ENCODE results near the gene ABCC6.
"Not testable (repeated sequence)": the region's sequence is repeated elsewhere in the genome, so short reads cannot be mapped to it uniquely, and the experiment has no call there.

Gene ABCC6

DNA sequence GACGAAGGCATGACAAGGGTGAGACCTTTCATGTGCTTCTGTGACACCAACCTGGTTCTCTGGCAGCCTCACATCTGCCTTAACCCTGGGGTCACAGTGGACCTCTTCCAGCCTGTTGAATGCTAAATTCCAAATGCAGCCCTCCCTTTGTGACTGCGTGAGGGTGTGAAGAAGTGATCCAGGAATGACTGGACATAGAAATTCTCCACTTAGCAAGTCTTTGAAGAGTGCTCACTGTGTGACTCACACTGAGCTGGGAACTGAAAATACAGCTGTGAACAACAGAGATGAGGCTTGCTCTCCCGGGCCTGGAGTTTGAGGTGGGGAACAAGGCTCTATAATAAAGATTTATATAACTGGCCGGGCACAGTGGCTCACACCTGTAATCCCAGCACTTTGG is 23.9 kb downstream of the ABCC6 start:
- WGBS, 2 donors (ENCODE audit: extremely low coverage in 2 of 2, insufficient read length in 2 of 2, insufficient replicate concordance in 1 of 2): no CpG with 5 or more reads among the region's 4 CpGs
- not testable (repeated sequence) for H2BK12ac ChIP-seq (ENCODE audit: low read length); H3K9me3 ChIP-seq (replicated peaks in 1 of 2; ENCODE audit: control insufficient read depth in 2 of 2, insufficient read depth in 1 of 2, low read depth in 1 of 2, low read length in 2 of 2)

DNA sequence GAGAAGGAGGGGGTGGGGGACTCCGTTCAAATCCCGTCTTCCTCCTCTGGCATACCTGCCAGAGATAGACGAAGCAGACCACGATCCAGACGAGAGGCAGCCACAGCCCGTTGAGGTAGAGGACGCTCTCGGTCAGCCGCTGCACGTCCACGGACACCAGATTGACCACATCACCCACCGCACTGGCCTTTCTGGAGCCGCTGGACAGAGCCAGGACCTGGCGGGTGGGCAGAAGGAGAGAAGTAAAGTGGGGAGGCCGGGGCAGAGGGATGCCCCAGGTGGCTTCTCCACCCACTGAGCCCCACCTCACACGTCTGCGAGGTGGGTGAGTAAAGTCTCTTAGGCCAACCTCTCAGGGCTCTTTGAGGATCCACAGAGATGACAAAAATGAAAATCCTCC is 25.3 kb downstream of the ABCC6 start:
- Histone ChIP-seq H2AK5ac (ENCODE audit: low read depth, low read length) (no peak overlapping the region), H2BK5ac (ENCODE audit: low read length) (no peak overlapping the region), H3K36me3 (replicated peaks in 1 of 2; ENCODE audit: control insufficient read depth in 2 of 2, insufficient read depth in 2 of 2, low read length in 2 of 2) (no peaks in the 10 kb centered on the region), H3K4me1 (ENCODE audit: control insufficient read depth in 2 of 2, insufficient read depth in 1 of 2, low read depth in 1 of 2, low read length in 2 of 2) (no peaks in the 10 kb centered on the region), H3K27me3 (ENCODE audit: control insufficient read depth in 3 of 3, insufficient read depth in 3 of 3, low read depth in 1 of 3, low read length in 3 of 3) (no peaks in the 10 kb centered on the region), H3K14ac (ENCODE audit: low read length) (no peak overlapping the region), H3K9me3 (replicated peaks in 1 of 2; ENCODE audit: control insufficient read depth in 2 of 2, insufficient read depth in 1 of 2, low read depth in 1 of 2, low read length in 2 of 2) (no peaks in the 10 kb centered on the region), H2BK15ac (ENCODE audit: low read length) (no peak overlapping the region), H2BK120ac (ENCODE audit: low read depth, low read length) (no peak overlapping the region), H3K4ac (ENCODE audit: low read length) (no peak overlapping the region), H2BK12ac (ENCODE audit: low read length) (no peak overlapping the region), H4K91ac (ENCODE audit: low read depth, low read length, poor library complexity) (no peak overlapping the region), H2AFZ (ENCODE audit: low read length) (no peak overlapping the region), H3K27ac (replicated peaks; ENCODE audit: low read length) (no peak overlapping the region), H4K8ac (ENCODE audit: low read depth, low read length) (no peak overlapping the region), H3K4me3 (ENCODE audit: low read length in 2 of 2) (no peak overlapping the region), H3K4me2 (ENCODE audit: insufficient read depth, low read length, poor library complexity, severe bottlenecking) (no peak overlapping the region), H3K79me1 (ENCODE audit: low read depth, low read length) (no peaks in the 10 kb centered on the region), H3K9ac (ENCODE audit: low read depth, low read length, poor library complexity) (no peak overlapping the region), H3K18ac (ENCODE audit: low read length) (no peak overlapping the region), H3K23ac (ENCODE audit: low read depth, low read length, poor library complexity) (no peak overlapping the region)
- WGBS, 2 donors (ENCODE audit: extremely low coverage in 2 of 2, insufficient read length in 2 of 2, insufficient replicate concordance in 1 of 2): no CpG with 5 or more reads among the region's 17 CpGs
- DNase-seq (ENCODE audit: low spot score): no peak

More for the DNA sequence above, 23.9 kb downstream of the ABCC6 start:
- H2AFZ ChIP-seq (ENCODE audit: low read length); H3K4ac ChIP-seq (ENCODE audit: low read length); H2BK15ac ChIP-seq (ENCODE audit: low read length); H3K27ac ChIP-seq (replicated peaks; ENCODE audit: low read length); H3K23ac ChIP-seq (ENCODE audit: low read depth, low read length, poor library complexity); H4K91ac ChIP-seq (ENCODE audit: low read depth, low read length, poor library complexity); H4K8ac ChIP-seq (ENCODE audit: low read depth, low read length); H3K4me2 ChIP-seq (ENCODE audit: insufficient read depth, low read length, poor library complexity, severe bottlenecking); H3K18ac ChIP-seq (ENCODE audit: low read length); H3K27me3 ChIP-seq (ENCODE audit: control insufficient read depth in 3 of 3, insufficient read depth in 3 of 3, low read depth in 1 of 3, low read length in 3 of 3); H3K9ac ChIP-seq (ENCODE audit: low read depth, low read length, poor library complexity); H3K36me3 ChIP-seq (replicated peaks in 1 of 2; ENCODE audit: control insufficient read depth in 2 of 2, insufficient read depth in 2 of 2, low read length in 2 of 2); H2BK5ac ChIP-seq (ENCODE audit: low read length); H3K14ac ChIP-seq (ENCODE audit: low read length); H3K4me3 ChIP-seq (ENCODE audit: low read length in 2 of 2); H3K4me1 ChIP-seq (ENCODE audit: control insufficient read depth in 2 of 2, insufficient read depth in 1 of 2, low read depth in 1 of 2, low read length in 2 of 2); H2AK5ac ChIP-seq (ENCODE audit: low read depth, low read length); DNase-seq (ENCODE audit: low spot score); H2BK120ac ChIP-seq (ENCODE audit: low read depth, low read length); H3K79me1 ChIP-seq (ENCODE audit: low read depth, low read length): not testable (repeated sequence)

DNA sequence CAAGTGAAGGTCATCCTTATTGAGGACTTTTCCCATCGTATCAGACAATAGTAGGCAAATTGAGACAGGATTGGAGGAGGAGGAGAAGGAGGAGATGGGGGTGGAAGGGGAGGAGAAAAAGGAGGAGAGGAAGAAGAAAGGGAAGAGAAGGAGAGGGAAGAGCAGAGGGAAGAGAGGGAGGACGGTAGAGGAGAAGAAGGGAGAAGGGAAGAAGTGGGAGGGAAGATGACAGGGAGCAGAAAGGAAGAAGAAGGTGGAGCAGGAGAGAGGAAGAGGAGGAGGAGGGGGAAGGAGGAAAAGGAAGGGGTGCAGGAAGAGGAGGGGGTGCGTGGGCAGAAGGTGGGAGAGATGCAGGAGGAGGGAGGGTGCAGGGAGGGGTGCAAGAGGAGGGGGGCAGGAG is 26.0 kb downstream of the ABCC6 start:
- Histone ChIP-seq H2BK12ac (ENCODE audit: low read length) (no peak overlapping the region), H2AFZ (ENCODE audit: low read length) (no peak overlapping the region), H3K23ac (ENCODE audit: low read depth, low read length, poor library complexity) (no peak overlapping the region), H2BK15ac (ENCODE audit: low read length) (no peak overlapping the region), H3K18ac (ENCODE audit: low read length) (no peak overlapping the region), H3K9me3 (replicated peaks in 1 of 2; ENCODE audit: control insufficient read depth in 2 of 2, insufficient read depth in 1 of 2, low read depth in 1 of 2, low read length in 2 of 2) (no peaks in the 10 kb centered on the region), H3K9ac (ENCODE audit: low read depth, low read length, poor library complexity) (no peak overlapping the region), H3K79me1 (ENCODE audit: low read depth, low read length) (no peaks in the 10 kb centered on the region), H3K4me1 (ENCODE audit: control insufficient read depth in 2 of 2, insufficient read depth in 1 of 2, low read depth in 1 of 2, low read length in 2 of 2) (no peaks in the 10 kb centered on the region), H3K4me2 (ENCODE audit: insufficient read depth, low read length, poor library complexity, severe bottlenecking) (no peak overlapping the region), H3K27me3 (ENCODE audit: control insufficient read depth in 3 of 3, insufficient read depth in 3 of 3, low read depth in 1 of 3, low read length in 3 of 3) (no peaks in the 10 kb centered on the region), H3K4me3 (ENCODE audit: low read length in 2 of 2) (no peak overlapping the region), H3K4ac (ENCODE audit: low read length) (no peak overlapping the region), H2BK5ac (ENCODE audit: low read length) (no peak overlapping the region), H3K27ac (replicated peaks; ENCODE audit: low read length) (no peak overlapping the region), H4K8ac (ENCODE audit: low read depth, low read length) (no peak overlapping the region), H4K91ac (ENCODE audit: low read depth, low read length, poor library complexity) (no peak overlapping the region), H3K36me3 (replicated peaks in 1 of 2; ENCODE audit: control insufficient read depth in 2 of 2, insufficient read depth in 2 of 2, low read length in 2 of 2) (no peaks in the 10 kb centered on the region), H2BK120ac (ENCODE audit: low read depth, low read length) (no peak overlapping the region), H3K14ac (ENCODE audit: low read length) (no peak overlapping the region), H2AK5ac (ENCODE audit: low read depth, low read length) (no peak overlapping the region)
- WGBS, 2 donors (ENCODE audit: extremely low coverage in 2 of 2, insufficient read length in 2 of 2, insufficient replicate concordance in 1 of 2): no CpG with 5 or more reads among the region's 3 CpGs
- DNase-seq (ENCODE audit: low spot score): no peak

DNA sequence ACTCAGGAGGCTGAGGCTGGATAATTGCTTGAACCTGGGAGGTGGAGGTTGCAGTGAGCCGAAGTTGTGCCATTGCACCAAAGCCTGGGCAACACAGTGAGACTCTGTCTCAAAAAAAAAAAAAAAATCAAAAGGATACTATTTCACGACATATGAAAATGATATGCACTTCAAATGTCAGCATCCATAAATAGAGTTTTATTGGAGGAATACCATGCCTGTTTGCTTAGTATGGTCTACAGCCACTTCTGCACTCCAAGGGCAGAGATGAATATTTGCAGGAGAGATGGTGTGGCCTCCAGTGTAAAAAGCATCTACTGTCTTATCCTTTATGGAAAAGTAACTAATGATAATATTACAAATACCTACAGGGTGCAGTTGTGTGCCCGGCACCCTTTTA is 27.2 kb downstream of the ABCC6 start:
- Histone ChIP-seq H3K4me3 (ENCODE audit: low read length in 2 of 2) (no peak overlapping the region), H4K8ac (ENCODE audit: low read depth, low read length) (no peak overlapping the region), H3K18ac (ENCODE audit: low read length) (no peak overlapping the region), H2BK12ac (ENCODE audit: low read length) (no peak overlapping the region), H3K14ac (ENCODE audit: low read length) (no peak overlapping the region), H3K27ac (replicated peaks; ENCODE audit: low read length) (no peak overlapping the region), H4K91ac (ENCODE audit: low read depth, low read length, poor library complexity) (no peak overlapping the region), H3K79me1 (ENCODE audit: low read depth, low read length) (no peaks in the 10 kb centered on the region), H3K4ac (ENCODE audit: low read length) (no peak overlapping the region), H2BK15ac (ENCODE audit: low read length) (no peak overlapping the region), H3K4me1 (ENCODE audit: control insufficient read depth in 2 of 2, insufficient read depth in 1 of 2, low read depth in 1 of 2, low read length in 2 of 2) (no peaks in the 10 kb centered on the region), H2BK5ac (ENCODE audit: low read length) (no peak overlapping the region), H3K23ac (ENCODE audit: low read depth, low read length, poor library complexity) (no peak overlapping the region), H2AK5ac (ENCODE audit: low read depth, low read length) (no peak overlapping the region), H2AFZ (ENCODE audit: low read length) (no peak overlapping the region), H3K36me3 (replicated peaks in 1 of 2; ENCODE audit: control insufficient read depth in 2 of 2, insufficient read depth in 2 of 2, low read length in 2 of 2) (no peaks in the 10 kb centered on the region), H3K9ac (ENCODE audit: low read depth, low read length, poor library complexity) (no peak overlapping the region), H3K9me3 (replicated peaks in 1 of 2; ENCODE audit: control insufficient read depth in 2 of 2, insufficient read depth in 1 of 2, low read depth in 1 of 2, low read length in 2 of 2) (no peaks in the 10 kb centered on the region), H3K27me3 (ENCODE audit: control insufficient read depth in 3 of 3, insufficient read depth in 3 of 3, low read depth in 1 of 3, low read length in 3 of 3) (peaks cover 0 to 4% (median 0%) of the 10 kb centered on the region in 3 experiments), H3K4me2 (ENCODE audit: insufficient read depth, low read length, poor library complexity, severe bottlenecking) (no peak overlapping the region), H2BK120ac (ENCODE audit: low read depth, low read length) (no peak overlapping the region)
- WGBS, 2 donors (ENCODE audit: extremely low coverage in 2 of 2, insufficient read length in 2 of 2, insufficient replicate concordance in 1 of 2): no CpG with 5 or more reads among the region's 3 CpGs
- DNase-seq (ENCODE audit: low spot score): no peak
